HG03135 (cell line): ENCODE measurements around the gene PROSER2.

Source experiments
- ATAC-seq: cut with Tn5 transposase; IDR thresholded peaks from one replicate; pipeline ENCODE4 v1.9.1; 2021; ENCODE audit warnings: mild to moderate bottlenecking, moderate library complexity; ENCODE audit not compliant: unreplicated experiment

Gene PROSER2

GRCh38 chr10:11901833-11902475 is 78.8 kb downstream of the PROSER2 start:
- ATAC-seq = no peak

GRCh38 chr10:11902646-11903045 is 79.5 kb downstream of the PROSER2 start:
- ATAC-seq = no peak

GRCh38 chr10:11906714-11907113 is 83.6 kb downstream of the PROSER2 start:
- no peak for ATAC-seq

GRCh38 chr10:11907914-11908313 is 84.8 kb downstream of the PROSER2 start:
- ATAC-seq = no peak

- ATAC-seq = no peak
These were observed 85.4 kb downstream of the PROSER2 start for GRCh38 chr10:11908536-11908935.

- ATAC-seq = no peak
These were observed 85.8 kb downstream of the PROSER2 start for GRCh38 chr10:11908991-11909390.

- no peak for ATAC-seq
These were observed 86.5 kb downstream of the PROSER2 start for GRCh38 chr10:11909618-11910017.

GRCh38 chr10:11910102-11910501 is 86.9 kb downstream of the PROSER2 start:
- ATAC-seq = no peak

GRCh38 chr10:11913079-11913641 is 90.0 kb downstream of the PROSER2 start:
- ATAC-seq = no peak

GRCh38 chr10:11918384-11918783 is 95.2 kb downstream of the PROSER2 start:
- no peak for ATAC-seq

GRCh38 chr10:11919271-11919670 is 96.1 kb downstream of the PROSER2 start:
- ATAC-seq = no peak
